ENCODE results near the gene SMPD3.
"Not testable (repeated sequence)": the region's sequence is repeated elsewhere in the genome, so short reads cannot be mapped to it uniquely, and the experiment has no call there.

Gene SMPD3

DNA sequence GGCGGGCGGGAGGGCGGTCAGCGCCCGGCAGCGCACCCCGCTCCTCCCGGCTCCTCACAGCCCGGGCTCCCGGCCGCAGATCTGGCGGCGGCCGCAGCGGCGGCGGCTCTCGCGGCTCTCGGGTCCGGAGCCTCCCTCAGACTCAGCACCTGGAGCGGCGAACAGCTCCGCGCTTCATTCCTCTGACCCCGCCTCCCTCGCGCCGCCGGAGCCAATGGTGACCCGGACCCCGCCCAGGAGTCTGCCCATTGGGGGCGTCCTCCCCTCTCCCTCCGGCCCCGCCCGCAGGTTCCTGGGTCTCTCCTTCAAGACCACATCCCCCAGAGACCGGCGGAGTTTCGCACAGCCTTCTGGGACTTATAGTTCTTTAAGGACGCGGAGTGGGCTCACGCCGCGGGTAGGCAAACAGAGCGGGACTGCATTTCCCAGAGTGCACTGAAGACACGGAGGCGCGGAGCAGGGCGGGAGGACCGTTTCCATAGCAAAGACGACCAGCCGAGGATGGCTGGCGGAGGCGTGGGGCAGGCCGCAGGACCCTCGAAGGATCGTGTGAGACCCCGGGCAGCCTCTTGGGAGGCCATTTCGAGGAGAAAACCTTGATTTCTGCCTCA, at the start of gene SMPD3:
TSS of gene SMPD3 (minus strand) at position 149 of the 611 bp plus-strand sequence. CDS start 76,327 bp downstream, outside the sequence.
- peak; percentile 49 for DNase-seq (ENCODE audit: low read depth)

DNA sequence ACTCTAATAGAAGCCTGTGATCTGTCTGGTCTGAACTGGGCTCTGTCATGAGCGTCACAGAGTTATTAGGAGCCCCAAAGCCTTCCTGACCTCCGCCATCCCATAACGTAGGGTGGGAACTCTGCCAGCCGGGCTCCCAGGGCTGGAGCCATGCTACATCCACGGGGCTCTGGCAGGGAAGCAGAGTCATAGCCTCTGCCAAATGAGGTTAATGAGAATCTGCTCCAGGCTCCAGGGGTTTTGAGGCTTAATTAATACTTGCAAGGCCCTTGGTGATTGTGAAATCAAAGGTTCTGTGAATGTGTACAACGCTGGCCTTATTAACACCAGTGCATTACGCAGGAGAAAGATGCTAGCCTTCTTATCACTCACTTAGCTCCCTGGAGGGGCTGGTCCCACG, 48.4 kb upstream of the SMPD3 start:
- no peak for DNase-seq (ENCODE audit: low read depth)

DNA sequence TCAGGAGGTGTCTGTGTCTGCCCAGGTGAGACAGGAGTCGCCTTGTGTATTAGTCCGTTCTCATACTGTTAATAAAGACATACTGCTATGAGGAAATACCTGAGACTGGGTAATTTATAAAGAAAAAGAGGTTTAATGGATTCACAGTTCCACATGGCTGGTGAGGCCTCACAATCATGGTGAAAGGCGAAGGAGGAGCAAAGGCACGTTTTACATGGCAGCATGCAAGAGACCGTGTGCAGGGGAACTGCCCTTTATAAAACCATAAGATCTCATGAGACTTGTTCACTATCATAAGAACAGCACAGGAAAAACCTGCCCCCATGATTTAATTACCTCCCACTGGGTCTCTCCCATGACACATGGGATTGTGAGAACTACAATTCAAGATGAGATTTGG, 46.0 kb upstream of the SMPD3 start:
- not testable (repeated sequence) for DNase-seq (ENCODE audit: low read depth)

DNA sequence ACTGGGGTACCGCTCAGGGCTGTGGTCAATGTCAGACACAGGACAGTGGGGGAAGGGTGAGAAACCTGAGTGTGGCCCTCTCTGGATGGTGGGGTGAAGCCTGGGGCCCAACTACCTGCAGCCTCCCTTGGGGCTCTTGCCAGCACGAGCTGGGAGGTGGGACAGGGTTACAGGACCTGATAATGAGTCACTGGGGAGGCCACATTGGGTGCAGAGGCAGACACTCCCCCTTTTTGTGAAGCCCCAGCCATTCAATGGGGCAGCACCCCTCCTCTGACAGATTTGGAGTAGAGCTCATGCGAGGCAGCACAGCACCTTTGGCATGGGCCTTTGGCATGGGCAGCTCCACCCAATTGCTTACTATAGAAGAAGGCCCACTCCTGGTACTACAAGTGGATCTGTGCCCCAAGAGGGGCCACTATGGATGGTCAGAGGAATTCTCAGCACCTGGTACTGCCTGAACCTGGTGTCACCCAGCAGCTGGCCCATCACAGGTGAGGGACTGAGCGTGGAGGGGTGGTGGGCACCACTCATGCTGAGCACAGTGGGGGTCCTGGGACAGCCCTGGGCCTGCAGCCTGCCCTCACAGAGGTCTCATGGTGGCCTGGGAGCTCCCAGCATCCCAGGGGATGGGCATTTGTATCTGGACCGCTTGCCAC, 45.2 kb upstream of the SMPD3 start:
- DNase-seq (ENCODE audit: low read depth), result no peak

DNA sequence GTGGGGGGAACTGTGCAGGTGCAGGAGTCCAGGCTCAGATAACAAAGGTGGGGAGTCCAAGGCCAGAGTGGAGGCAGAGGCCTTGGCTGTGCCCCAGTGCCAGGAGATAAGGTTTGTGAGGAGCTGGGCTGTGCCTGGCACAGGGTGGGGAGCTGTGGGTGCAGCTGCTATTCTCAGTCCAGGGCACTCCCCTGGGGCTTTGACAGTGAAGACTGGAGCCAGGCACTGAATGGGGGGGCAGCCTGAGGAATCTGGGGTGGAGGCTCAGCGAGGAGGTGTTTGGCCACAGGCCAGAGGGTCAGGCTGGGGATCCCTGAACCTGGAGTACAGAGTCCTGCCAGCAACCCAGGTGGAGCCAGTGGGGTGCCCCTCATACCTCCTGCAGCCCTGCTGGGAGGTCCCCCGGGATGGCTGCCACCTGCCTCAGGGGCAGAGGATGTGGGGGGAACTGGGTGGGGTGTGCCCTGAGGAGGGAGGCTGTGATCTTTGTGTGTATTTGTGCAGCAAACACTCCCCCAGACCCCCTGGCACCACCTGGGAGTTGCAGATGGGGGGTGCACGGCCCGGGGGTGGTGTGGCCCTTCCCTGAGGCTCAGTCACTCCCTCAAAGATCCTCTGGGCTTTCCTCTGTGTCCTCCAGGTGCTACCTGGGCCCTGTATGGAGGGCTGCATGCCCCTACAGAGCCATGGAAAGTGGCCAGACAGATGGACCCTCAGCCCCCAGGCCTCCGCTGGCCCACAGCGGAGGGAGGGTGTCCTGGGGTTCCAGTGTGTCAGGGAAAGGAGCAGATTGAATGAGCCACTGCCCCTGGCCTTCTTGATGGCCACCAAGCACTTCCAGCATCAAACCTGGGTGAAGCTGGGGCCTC, 44.5 kb upstream of the SMPD3 start:
- no peak for DNase-seq (ENCODE audit: low read depth)

DNA sequence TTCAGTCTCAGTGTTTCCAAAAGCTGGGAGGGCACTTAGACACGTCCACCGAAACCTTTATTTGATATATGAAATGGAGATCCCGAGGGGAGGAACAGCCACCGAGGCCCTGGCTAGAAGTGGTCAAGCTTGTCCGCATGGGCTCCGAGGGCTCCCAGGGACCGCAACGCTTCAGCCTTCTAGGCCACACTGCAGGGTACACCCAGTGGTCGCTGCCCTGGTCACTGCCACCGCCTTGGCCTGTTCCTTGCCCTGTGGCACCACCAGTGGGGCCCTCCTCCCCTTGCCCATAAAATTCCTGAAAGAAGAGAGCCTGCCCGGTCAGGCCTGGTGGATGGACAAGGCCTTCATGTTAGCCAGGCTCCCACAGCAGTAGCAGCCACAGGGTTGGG, 43.8 kb upstream of the SMPD3 start:
- DNase-seq (ENCODE audit: low read depth), result no peak

DNA sequence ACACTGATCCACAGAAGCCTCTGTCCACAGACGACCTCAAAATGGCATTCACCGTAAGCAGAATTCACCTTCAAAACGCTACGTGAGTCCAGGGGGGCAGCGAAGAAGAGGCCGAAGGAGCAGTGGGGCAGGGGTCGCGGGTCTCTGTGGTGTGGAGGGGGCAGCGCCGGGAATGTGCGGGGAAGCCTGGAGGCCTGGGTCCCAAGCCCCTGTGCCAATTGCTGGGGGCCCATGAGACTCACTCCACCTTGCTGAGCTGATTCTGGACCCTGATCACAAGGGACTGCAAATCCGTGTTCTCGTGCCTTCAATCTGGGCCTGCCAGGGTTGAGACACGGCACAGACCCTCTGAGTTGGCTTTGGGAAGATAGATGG, 43.3 kb upstream of the SMPD3 start:
- no peak for DNase-seq (ENCODE audit: low read depth)

DNA sequence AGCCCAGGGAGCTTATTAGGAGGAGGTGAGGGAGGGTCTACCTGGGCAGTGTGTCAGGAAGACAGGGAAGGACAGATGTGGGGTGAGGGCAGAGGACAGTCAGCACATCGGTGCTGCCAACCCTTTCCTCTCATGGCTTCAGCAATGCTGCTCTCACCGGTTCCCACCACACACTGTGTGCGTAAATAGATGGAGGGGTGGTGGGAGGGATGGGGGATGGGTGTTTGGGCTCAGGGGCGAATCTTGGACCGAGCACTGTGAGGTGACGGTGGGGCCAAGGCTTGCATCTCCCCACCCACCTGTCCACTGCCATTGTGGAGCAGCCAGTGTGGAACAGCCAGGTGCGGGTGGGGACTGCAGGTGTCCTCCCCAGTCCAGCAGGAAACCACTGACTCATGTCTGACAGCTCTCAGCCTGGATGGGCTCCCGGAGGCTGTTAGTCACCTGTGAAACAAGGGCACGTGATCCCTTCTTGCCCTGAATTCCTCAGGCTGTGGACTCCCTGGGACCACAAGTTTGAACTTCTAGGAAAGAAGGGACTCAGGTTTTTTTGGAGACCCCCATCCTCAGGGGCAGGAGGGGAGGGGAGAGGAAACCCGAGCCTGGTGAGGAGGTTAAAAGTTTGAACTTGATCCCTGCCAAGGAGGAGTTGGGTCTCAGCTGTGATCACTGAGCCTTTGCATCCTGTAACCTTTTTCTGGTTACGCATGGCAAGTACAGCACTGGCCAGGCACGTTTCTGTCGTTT, 42.7 kb upstream of the SMPD3 start:
- peak; percentile 68 for DNase-seq (ENCODE audit: low read depth)

DNA sequence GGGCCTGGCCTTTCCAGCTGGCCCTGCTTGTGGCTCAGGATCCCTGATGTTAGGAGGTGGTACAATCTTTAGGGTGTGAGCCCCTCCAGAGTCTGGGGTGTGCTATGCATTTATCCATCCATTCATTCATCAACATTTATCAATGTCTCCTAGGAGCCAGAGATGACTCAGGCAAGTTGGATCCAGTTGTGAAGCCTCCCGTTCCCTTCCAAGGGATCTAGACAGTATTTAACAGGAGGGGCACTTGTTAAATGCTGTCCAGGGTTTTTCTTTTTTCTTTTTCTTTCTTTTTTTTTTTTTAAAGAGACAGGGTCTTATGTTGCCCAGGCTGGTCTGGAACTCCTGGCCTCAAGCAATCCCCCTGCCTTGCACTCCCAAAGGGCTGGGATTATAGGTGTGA, 42.0 kb upstream of the SMPD3 start:
- DNase-seq (ENCODE audit: low read depth), result no peak

DNA sequence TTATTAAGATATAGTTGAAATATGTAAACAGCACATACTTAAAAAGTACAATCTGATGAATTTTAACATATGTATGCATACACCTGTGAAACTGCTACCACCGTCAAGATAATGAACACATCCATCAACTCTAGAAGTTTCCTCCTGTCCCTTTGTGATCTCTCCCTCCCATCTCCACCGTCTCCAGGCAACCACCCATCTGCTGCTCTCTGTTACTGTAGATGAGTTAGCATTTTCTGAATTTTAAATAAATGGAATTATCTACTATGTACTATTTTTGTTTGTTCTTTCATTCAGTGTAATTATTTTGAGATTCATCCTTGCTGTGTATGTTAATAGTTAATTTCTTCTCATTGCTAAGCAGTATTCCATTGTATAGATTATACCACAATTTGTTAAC, 40.2 kb upstream of the SMPD3 start:
- no peak for DNase-seq (ENCODE audit: low read depth)

DNA sequence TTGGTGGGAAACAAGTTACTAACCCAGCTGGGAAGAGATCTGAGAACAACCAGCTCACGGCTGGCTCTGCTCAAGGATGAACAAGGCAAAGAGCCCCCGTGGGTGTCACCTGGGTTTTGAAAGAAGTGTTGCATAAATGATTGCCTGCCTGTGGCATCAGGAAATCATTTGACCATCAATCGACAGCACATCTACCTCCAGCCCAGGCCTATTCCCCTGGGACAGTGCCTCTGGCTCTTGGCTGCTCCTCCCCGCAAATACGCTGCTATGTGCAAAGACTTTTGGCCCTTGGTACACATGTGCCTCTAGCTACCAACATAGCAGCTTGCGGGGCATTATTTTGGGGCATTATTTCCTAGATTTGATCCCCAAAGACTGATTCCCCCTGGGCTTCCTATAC, 39.4 kb upstream of the SMPD3 start:
- no peak for DNase-seq (ENCODE audit: low read depth)

DNA sequence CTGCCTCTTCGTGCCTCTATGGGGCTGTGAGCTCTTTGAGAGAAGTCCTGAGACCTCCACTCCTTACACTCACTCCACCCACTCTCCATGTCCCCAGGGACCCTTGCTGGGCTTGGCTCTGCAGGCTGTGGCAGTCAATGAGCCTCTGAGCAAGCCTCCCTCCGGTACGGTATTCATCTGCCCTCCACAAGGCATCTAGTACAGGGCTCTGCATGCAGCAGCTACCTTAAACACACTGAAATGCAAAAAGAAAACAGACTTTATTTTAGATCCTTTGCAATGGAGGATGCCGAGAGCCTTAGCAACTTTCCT, 38.9 kb upstream of the SMPD3 start:
- DNase-seq (ENCODE audit: low read depth), result no peak

DNA sequence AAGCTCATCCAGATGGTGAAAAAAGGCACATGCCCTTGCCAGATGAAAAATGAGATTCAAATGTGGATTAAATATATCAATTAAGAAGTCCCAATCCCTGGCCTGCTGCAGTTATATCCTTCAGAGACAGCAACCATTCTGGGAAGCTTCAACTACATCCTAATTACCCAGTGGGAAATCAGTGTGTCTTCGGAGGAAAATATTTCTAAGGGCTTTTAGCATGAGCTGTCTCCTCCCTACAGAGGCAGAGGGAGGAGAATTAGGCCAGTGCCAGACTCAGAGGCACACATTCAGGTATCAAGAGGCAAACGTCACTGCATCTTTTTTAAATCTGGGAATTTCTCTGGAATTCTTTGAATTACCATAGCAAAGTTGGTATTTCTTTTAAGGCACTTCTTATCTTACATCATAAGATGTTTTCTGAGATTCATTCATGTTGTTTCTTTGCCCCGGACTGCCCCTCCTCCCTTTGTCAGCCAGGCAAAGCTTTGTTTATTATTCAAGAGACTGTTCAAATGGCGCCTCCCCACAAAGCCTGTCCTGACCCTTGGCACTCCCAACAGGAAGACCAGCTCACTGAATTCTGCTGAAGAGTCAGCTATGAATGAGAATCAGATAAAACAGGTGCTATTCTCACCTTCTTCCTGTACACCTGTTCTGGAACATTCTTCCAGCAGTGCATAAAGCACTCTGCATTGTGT, 38.3 kb upstream of the SMPD3 start:
- DNase-seq (ENCODE audit: low read depth), result no peak

DNA sequence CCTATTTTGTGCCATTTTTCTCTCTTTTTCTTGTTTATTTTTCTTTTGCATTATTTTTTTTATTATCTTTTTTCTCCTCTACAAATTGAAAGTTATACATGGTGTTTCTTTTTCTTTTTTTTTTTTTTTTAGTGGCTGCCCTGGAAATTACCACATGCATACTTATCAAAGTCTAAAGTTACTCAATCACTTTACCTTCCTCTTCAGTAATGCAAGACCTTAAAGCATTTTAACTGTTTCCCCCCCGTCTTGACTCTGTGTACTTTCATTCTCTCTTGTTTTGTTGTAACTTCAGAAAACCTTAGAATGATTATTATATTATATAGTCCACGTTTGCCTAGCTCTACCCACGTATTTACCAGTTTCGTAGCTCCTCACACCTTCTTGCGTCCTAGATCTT, 33.3 kb upstream of the SMPD3 start:
- no peak for DNase-seq (ENCODE audit: low read depth)

DNA sequence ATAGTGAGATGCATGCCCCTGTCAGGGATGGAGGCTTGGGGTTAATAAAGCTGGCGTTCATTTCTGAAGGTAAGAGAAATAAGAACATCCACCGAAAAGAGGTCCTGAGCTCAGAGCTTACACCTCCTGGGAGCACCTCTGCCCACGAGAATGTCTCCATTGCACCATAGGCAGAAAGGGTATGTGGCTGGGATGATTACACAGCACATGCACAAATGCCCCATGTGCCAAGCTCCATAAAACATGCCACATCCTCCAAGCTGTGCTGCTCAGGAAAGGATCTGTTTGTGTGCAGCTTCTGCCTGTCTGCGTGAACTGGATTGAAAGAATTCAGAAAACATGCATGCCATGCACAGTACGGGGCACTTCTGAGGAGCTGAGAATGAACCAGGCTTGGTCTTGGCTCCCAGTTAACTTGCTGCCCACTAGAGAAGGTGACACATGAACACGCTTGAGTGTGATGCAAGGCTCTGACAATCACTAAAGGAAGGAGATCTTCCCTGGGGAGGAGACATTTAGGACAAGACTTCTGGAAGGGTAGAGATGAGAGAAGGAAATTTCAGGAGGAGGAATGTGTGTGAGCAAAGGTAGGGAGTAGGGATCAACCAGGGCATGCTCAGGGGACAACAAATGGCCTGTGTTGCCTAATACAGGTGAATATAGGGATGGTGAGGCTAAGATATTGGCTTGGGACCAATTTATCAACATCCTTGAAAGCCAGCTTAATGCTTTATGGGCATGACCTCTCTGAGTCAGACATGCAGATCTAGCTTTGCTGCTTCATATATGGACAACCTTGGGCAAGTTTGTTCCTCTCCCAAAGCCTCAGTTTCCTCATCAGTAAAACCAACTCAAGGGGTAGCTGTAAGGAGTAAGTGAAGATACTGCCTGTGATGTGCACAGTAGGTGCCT, 32.0 kb upstream of the SMPD3 start:
- DNase-seq (ENCODE audit: low read depth), result no peak

DNA sequence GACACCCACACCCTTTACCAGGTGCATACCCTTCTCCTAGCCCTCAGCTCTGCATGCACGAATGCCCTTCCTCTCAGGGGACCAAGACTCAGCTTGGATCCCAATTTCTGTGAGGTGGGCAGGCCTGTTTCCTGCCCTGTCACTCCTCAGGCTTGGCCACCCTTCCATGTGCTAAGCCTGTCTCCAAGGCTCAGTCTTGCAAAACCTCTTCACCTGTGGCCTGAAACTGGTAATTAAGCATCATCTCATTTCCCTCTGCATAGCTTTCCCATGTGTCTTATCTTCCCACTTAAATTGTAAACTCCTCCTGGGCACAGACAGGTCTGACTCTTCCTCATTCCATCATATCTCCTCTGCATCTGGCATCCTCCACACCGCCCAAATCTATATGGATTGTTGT, 31.0 kb upstream of the SMPD3 start:
- no peak for DNase-seq (ENCODE audit: low read depth)

DNA sequence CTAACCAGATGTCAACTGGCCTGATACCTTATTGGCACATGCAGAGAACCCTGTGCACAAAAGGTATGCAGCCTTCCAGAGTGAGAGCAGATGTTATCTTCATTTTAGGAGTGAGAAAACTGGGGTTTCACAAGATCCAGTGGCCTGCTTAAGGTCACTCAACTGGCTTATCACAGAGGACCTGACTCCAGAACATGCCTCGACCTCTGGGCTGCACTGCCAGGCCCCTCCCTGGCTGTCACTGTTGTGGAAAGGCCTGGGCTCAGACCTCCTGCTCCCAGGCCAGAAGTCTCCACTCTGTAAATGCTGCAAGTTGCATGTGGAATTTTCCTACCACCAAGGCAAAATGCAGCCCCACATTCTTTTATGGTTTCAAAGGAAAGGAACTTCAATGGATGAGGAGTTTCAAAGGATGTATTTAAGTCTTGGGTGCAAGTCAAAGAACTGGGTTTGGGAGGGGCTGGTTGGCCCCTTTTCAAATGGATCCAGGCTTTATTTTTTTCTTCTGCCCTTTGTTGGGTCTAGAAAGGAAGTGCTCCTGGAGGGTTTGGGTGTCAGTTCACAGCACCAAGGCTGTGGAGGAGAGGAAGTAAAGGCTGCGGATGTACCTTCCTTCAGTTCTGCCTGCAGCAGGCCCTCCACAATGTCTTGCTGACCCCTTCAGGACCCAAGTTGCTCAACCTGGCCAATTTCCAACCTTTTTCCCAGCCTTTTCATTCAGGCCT, 30.4 kb upstream of the SMPD3 start:
- DNase-seq (ENCODE audit: low read depth), result no peak

DNA sequence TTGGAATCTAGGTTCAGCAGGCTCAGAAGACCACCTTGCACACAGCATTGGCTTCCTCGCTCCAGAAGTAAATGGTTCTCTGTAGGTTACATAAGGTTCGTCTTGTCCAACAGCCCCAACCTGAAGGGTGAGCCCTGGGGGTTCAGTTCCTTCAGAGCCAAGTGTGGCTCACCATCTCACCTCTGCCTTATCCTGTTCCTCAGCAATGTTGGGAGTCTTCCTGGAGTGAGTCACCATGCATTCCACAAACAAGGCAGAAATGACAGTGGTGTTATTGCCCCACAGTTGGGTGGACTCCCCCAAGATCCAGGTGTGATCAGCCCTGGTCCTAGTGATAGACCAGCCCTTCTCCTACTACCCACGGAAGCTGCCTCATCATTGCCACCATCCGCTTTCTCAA, 26.8 kb upstream of the SMPD3 start:
- no peak for DNase-seq (ENCODE audit: low read depth)

DNA sequence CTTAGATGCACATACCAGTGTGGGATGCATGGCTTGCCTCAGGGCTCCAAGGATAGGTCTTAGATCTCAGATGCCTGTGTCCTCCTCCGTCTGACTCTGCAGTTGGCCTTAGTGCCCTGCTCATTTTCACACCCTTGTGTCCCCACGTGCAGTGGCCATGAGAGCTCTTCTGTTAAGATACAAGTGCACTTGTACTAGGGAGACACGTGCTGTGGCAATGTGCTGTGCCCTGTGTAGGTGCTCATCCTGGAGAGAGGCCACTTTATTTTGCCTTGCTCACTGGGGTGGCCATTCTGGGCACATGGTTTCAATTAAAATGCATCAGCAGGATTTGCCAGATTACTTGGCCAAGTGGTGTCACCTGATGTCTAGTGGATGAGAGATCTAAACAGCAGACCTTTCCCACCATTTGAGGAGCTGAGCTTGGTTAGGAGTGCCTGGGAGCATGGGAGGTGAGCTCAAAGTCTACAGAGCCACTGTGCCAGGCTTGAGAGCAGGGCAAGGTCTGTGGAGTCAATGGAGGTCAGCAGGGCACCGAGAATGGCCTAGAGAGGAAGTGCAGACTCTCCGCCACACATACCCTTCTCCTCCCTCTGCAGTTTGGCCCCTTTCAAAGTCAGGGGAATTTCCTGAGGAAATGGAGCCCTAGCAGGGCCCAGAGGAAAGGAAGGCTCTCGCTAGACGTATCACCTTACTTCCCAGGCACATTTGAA, 25.2 kb upstream of the SMPD3 start:
- no peak for DNase-seq (ENCODE audit: low read depth)

DNA sequence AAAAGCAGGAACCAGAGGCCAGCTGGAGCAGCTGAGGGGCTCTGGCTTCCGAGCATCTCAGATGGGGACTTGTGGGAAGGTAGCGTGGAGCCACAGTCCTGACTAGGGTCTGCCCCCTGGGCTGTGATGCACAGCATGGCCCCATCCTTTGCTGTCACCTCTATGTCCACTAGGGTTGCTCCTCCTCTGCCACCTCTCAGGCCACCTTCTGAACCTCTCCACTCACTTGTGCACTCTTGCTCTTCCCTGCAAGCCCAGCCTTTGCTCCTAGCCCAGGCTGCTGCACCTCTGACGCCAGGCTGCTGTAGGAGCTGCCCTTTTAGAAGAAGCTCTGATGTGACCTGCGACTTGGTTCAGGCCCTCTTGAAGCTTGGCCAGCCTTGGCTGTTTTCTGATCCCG, 24.3 kb upstream of the SMPD3 start:
- DNase-seq (ENCODE audit: low read depth), result no peak
